Activated naive CD4-positive, alpha-beta T cell treated with anti-CD3 and anti-CD28 coated beads for 36 hours (primary cell): Measurements from ENCODE around the gene PPARGC1A. TPM values are rescaled to one million over a fixed set of nuclear protein-coding genes. Genes with fewer than 3 reads are reported as not detected.

Source experiments
- CTCF ChIA-PET: fragments of 350-600 bp; sonication (Branson Sonifier 250); formaldehyde crosslinking; loops from one replicate; lab custom pipeline; 2021; ENCODE audit warnings: antibody characterized with exemption; lab: Charles Lee
- DNase-seq: peaks from one replicate; pipeline ENCODE4 v3.0.0-alpha.2; 2020
- H3K27ac Mint-ChIP-seq: one replicate; pipeline ENCODE4 v1.8.0; 2021; ENCODE audit warnings: mild to moderate bottlenecking, mixed read lengths
- H3K27me3 Mint-ChIP-seq: one replicate; pipeline ENCODE4 v1.8.0; 2021; ENCODE audit warnings: low read depth, mixed read lengths
- H3K36me3 Mint-ChIP-seq: one replicate; pipeline ENCODE4 v1.8.0; 2021; ENCODE audit warnings: low read depth, mixed read lengths
- H3K4me1 Mint-ChIP-seq: one replicate; pipeline ENCODE4 v1.8.0; 2021; ENCODE audit warnings: low read depth, mixed read lengths
- H3K4me3 Mint-ChIP-seq: one replicate; pipeline ENCODE4 v1.8.0; 2021; ENCODE audit warnings: mild to moderate bottlenecking, moderate library complexity, mixed read lengths
- H3K9me3 Mint-ChIP-seq: one replicate; pipeline ENCODE4 v1.8.0; 2021; ENCODE audit warnings: mixed read lengths
- intact Hi-C: fragments of 100-400 bp; cut with micrococcal nuclease; formaldehyde crosslinking; loops from one replicate; pipeline ENCODE4 v1.15.1; 2023
- total RNA-seq, 2 experiments: library from RNA; stranded (reverse); gene quantifications; one replicate each; pipeline ENCODE4 v1.2.3, GENCODE V29; 2021

The PPARGC1A gene
- total RNA-seq, 2 experiments from 2014 or later = not detected

DNA sequence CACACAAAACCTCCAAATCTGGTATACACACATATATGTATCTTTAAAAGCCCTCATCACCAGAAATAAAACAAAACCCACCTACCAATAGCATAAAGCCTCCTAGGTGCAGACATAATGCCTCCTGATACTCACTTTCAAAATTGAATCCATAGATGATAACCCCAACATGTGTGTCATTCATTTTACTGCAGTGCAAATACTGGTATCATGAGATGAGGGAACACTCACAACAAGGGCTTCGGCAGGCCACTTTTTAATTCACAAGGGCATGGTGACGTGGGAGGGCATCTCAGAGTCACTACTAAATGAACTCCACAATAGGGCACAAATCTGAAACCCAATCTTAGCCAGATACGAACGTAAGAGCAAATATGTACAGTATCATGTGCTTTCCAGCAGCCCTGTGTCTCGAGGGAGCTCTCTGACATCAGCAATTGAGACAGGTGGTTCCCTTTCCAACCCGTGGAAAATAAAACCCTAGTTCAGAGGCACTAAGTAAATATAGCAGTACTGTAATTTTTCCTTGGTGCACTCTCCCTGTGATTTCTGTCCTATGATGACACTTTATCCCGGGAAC, 14.1 kb upstream of the PPARGC1A start:
- H3K36me3 Mint-ChIP-seq = no peaks in the 10 kb centered on the region
- intact Hi-C loops = no loop called here
- H3K4me3 Mint-ChIP-seq = no peak overlapping the region
- DNase-seq = no peak
- no peaks in the 10 kb centered on the region for H3K4me1 Mint-ChIP-seq
- H3K27ac Mint-ChIP-seq = no peak overlapping the region
- peaks cover 2% of the 10 kb centered on the region for H3K27me3 Mint-ChIP-seq
- CTCF ChIA-PET = no interaction called here
- no peaks in the 10 kb centered on the region for H3K9me3 Mint-ChIP-seq

DNA sequence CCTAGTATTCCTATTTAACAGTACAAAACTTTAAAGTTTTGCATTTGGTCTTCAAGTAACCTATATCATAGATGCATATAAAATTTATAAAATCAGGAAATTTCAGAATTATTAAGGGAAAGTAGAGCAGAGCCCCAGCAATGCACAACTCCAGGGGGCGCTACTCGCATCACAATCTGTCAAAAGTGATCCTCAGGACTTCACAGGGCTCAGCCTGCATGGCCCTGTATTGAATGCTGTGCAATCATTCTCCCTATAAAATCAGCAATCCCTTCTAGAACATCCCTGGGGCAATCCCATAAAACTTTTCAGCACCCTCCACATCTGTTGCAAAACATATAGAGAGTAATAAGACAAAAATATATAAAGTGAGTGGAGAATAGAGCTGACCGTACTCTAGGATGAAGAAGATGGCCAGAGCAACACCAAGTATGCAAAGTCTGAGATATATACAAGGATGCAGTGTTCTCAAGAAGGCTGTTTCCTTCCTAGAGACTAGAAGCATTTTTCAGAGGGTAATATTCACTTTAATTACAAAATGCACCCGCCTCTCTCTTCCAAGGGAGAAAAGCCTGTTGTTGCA, 12.5 kb upstream of the PPARGC1A start:
- Mint-ChIP-seq H3K27me3 (peaks cover 2% of the 10 kb centered on the region), H3K27ac (no peak overlapping the region), H3K9me3 (no peaks in the 10 kb centered on the region), H3K36me3 (no peaks in the 10 kb centered on the region), H3K4me1 (no peaks in the 10 kb centered on the region), H3K4me3 (no peak overlapping the region)
- DNase-seq = no peak
- CTCF ChIA-PET = no interaction called here
- intact Hi-C loops = no loop called here

DNA sequence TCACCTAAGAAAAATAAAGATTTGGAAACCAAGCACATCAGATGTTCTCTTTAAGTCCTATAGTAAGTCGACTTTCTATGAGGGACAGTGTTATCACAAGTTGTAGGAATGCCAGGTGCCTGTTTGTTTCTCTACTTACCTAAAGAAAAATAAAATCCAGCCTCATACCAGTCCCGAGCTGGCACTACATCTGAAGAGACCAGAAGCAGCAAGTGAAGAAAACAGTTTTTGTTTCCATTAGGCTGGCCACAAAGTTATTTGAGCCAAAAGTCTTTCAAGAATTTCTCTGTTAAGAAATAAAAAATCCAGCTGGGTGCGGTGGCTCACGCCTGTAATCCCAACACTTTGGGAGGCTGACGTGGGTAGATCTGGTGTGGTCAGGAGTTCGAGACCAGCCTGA, 10.8 kb upstream of the PPARGC1A start:
- Mint-ChIP-seq H3K27me3 (peaks cover 2% of the 10 kb centered on the region), H3K4me1 (no peaks in the 10 kb centered on the region), H3K36me3 (no peaks in the 10 kb centered on the region), H3K4me3 (no peak overlapping the region), H3K9me3 (no peaks in the 10 kb centered on the region), H3K27ac (no peak overlapping the region)
- DNase-seq = no peak
- CTCF ChIA-PET = no interaction called here
- intact Hi-C loops = no loop called here

DNA sequence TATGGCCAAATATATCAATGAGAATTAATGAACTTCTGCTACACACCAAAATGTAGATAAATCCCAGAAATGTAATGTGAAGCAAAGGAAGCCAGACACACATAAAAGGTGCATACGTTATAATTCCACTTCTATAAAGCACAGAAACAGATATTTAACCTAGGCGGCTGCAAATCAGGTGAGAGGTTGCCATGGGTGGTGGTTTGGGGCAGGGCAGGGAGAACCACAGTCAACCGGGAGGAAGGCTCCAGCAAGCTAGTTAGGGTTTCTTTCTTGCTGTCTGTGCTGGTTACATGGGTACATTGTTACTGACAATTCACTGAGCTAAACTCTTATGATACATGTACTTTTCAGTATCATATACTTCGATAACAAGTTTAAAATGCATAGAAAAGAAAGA, 9.7 kb upstream of the PPARGC1A start:
- Mint-ChIP-seq H3K9me3 (no peaks in the 10 kb centered on the region), H3K4me3 (no peak overlapping the region), H3K4me1 (no peaks in the 10 kb centered on the region), H3K27me3 (peaks cover 2% of the 10 kb centered on the region), H3K27ac (no peak overlapping the region), H3K36me3 (no peaks in the 10 kb centered on the region)
- CTCF ChIA-PET = no interaction called here
- DNase-seq = no peak
- intact Hi-C loops = no loop called here

DNA sequence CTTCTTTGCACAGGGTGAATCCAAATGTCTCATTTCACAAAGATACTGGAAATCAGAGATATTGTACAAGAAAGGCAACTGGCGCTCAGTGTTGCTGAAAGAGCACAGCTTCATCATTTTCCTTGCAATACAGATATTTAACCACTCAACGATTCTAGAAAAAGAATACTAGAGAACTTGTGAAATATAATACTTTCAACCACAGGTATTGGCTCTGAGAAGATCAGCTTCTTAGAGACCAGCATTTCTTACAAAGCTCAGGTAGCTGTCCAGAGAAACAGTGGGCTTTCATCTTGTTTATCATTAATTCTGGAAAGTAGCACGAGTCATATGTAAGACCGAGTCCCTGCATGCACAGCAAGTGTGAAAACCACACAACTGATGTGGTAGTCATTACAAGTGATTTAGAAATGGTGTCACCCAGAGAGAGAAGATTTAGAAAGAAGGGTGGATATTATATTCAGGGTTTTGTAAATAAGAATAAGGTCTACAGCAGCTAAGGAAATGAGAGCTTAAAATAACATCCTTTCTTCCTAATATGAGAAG, 7.8 kb upstream of the PPARGC1A start:
- Mint-ChIP-seq H3K36me3 (no peaks in the 10 kb centered on the region), H3K9me3 (no peaks in the 10 kb centered on the region), H3K27ac (no peak overlapping the region), H3K27me3 (peaks cover 7% of the 10 kb centered on the region), H3K4me3 (no peak overlapping the region), H3K4me1 (no peaks in the 10 kb centered on the region)
- intact Hi-C loops = no loop called here
- DNase-seq = no peak
- CTCF ChIA-PET = no interaction called here

DNA sequence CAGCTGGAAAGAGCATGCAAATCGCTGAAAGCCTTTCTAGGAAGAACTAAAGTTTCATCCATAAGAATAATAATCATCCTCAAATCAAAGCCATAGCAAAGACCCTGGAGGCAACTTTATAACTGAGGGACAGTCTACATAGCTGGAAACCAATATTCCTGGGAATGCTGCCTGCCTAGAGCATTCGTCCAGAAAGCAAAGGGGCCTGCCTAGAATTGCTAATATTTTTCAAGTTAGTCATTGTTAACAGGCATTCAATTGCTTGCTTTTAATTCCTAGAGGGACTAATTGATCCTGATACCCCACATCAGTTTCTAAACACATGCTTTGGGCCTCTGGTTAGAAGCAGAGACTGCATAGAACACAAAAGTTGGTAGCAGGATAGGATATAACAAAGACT, 4.2 kb upstream of the PPARGC1A start:
- CTCF ChIA-PET = no interaction called here

DNA sequence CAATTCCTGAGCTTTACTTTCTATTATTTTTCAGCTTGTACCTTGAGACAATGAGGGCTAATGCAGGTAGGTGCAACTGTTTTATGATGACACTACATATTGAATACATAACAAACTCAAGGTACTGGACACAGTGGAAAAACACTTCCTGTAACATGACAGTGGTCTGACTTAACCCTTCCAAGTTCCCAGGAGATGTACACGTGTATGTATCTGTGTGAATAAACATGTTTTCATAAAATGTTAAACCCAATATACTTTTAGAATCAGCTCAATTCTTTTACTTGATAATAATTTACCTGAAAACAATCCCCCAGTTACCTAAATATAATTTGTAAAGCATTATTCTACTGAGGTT, 1.2 kb upstream of the PPARGC1A start:
- Mint-ChIP-seq H3K9me3 (no peaks in the 10 kb centered on the region), H3K4me3 (no peak overlapping the region), H3K4me1 (peaks cover 21% of the 10 kb centered on the region), H3K27ac (no peak overlapping the region), H3K36me3 (no peaks in the 10 kb centered on the region), H3K27me3 (peaks cover 25% of the 10 kb centered on the region)
- CTCF ChIA-PET = no interaction called here
- intact Hi-C loops = no loop called here
- DNase-seq = no peak

More for the DNA sequence above, 4.2 kb upstream of the PPARGC1A start:
- DNase-seq = no peak
- Mint-ChIP-seq H3K4me3 (no peak overlapping the region), H3K36me3 (no peaks in the 10 kb centered on the region), H3K27me3 (peaks cover 16% of the 10 kb centered on the region), H3K9me3 (no peaks in the 10 kb centered on the region), H3K27ac (no peak overlapping the region), H3K4me1 (peaks cover 13% of the 10 kb centered on the region)
- intact Hi-C loops = no loop called here

DNA sequence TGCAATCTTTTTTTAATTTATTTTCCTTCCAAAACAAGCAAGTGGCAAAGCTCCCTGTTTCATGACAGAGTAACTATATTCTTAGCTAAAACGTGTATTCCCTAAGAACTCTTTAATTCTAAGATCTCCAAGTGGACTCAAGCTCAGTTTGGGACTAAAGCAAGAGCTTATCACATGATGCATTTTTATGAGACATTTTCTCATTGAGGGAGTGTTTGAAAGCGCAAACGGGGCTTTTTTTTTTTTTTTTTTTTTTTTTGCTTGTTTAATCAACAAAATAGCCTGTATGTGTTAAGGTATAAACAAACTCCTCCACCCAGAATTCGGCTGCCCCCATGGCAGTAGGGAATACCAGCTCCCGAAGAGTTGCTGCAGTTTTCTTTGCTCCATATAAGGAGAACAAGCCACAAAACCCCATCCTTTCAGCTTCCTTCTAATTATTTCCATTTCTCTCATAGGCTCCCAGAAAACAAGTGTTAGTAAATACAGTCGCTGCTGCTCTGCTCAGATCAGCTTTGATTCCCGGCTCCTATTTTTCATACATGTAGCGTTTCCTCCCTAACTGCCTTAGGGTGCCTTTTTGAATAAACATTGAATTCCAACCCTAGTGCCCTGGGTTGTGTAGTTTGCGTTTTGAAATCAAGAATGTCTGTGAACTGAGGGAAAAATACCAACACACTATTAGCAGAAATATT, 669 bp upstream of the PPARGC1A start:
- H3K36me3 Mint-ChIP-seq = no peaks in the 10 kb centered on the region
- H3K4me1 Mint-ChIP-seq = peaks cover 21% of the 10 kb centered on the region
- intact Hi-C loops = no loop called here
- H3K4me3 Mint-ChIP-seq = no peak overlapping the region
- CTCF ChIA-PET = interaction anchor here (0.5 kb wide), 1 partner anchor 655 kb away, joined by 3 read pairs; no protein-coding TSS in a partner anchor
- no peak for DNase-seq
- H3K27me3 Mint-ChIP-seq = peaks cover 25% of the 10 kb centered on the region
- H3K9me3 Mint-ChIP-seq = no peaks in the 10 kb centered on the region
- H3K27ac Mint-ChIP-seq = no peak overlapping the region

DNA sequence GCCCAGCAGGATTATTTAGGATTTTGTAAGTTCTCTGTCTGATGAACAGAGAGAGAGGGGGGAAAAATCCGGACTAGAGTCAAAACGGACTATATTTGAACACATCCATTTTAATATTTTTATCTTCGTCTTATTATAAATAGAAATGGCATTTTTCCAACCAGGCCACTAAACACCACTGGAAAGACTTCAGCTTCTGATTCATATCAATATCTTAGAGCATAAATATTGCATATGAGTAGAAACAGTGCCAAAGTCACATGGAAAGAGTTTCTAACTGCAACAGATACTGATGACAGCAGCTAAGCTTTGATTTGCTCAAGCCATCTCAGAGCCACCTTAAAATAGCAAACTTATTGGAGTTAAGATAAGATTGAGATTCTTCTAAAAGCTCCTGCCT, 456 bp downstream of the PPARGC1A start:
- intact Hi-C loops = no loop called here
- no peak for DNase-seq
- CTCF ChIA-PET = no interaction called here
- H3K9me3 Mint-ChIP-seq = no peaks in the 10 kb centered on the region
- no peak overlapping the region for H3K27ac Mint-ChIP-seq
- H3K27me3 Mint-ChIP-seq = peaks cover 27% of the 10 kb centered on the region
- no peaks in the 10 kb centered on the region for H3K36me3 Mint-ChIP-seq
- peak overlapping the region; percentile 65 for H3K4me3 Mint-ChIP-seq
- peaks cover 21% of the 10 kb centered on the region for H3K4me1 Mint-ChIP-seq

DNA sequence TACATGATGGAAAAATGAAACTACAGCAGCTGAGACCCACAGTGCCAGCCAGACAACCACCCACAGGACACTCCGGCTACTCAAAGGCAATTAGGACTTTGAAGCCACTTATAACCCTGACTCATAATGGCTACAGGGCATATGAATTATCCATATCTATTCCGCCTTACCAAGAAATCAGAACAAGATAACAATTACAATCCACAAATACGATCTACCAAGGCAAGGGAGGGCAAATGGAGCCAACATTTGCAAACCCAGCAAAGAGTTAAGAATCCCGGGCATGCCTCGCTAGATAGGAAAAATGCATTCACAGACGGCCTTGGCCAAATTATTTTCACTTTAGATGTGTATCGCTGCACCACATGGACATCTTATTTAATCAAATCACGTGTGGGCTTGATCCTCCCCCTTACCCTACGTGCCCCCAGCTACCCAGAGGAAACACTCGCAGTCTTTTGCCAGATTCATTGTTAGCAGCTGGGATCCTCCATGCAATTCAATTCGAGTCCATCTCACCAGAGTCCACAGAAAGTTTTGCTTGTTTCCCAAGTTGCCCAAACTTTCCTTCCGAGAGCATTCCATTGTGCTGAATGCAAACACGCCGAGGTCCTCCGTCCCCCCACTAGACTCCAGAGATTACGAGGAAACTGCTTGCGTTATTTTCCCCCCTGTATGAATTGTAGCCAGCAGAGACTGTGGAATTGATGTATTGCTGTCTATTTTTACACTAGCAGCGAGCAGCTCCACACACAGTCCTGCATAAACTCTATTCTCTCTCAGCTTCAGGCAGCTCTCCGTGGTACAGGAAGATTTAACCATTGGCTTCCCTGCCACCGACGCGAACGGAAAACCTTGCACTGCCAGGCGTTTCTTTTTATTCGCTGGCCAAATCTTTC, 1.2 kb downstream of the PPARGC1A start:
- no peak for DNase-seq
- H3K27ac Mint-ChIP-seq = no peak overlapping the region
- H3K4me1 Mint-ChIP-seq = peaks cover 21% of the 10 kb centered on the region
- no peak overlapping the region for H3K4me3 Mint-ChIP-seq
- CTCF ChIA-PET = no interaction called here
- peaks cover 27% of the 10 kb centered on the region for H3K27me3 Mint-ChIP-seq
- no peaks in the 10 kb centered on the region for H3K9me3 Mint-ChIP-seq
- intact Hi-C loops = no loop called here
- H3K36me3 Mint-ChIP-seq = no peaks in the 10 kb centered on the region

DNA sequence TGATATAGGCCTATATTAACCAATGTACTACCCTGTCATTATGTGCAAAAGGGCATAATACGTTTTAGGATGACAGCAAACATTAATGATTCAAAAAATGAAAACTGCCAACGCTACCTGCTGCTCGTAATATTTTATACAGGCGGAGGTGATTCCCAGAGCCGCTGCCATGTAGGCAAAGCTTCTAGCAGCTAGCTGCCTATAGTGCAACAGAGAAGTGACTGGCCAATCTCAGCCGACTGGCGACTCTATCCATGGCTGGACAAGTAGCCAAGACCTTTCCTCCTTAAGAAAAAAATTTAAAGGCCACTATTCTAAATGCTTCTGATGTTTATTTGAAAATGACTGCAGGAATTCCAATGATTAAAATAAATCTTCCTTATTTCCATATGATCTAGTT, 1.9 kb downstream of the PPARGC1A start:
- CTCF ChIA-PET = no interaction called here
- intact Hi-C loops = no loop called here
- Mint-ChIP-seq H3K27ac (no peak overlapping the region), H3K9me3 (no peaks in the 10 kb centered on the region), H3K36me3 (no peaks in the 10 kb centered on the region), H3K4me3 (no peak overlapping the region), H3K27me3 (peaks cover 26% of the 10 kb centered on the region), H3K4me1 (peaks cover 21% of the 10 kb centered on the region)
- no peak for DNase-seq

DNA sequence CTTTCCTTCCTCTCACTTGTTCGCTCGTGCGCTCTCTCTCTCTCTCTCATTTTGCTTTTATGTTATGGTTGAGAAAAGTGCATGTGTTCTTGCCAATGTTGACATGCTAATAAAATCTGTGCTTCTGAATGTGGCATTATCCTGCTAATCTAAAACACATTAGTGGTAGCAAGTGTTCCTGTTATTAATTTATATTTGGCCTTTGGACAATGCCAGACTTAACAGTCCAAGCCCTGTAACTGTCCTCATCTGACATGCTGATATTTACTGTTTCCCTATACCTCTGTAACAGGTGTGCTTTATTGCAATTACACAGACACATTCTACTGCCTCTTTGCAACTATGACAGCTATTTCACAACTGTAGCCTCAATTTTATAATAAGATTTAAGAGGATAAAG, 2.7 kb downstream of the PPARGC1A start:
- H3K4me1 Mint-ChIP-seq = peaks cover 21% of the 10 kb centered on the region
- intact Hi-C loops = no loop called here
- H3K27me3 Mint-ChIP-seq = peaks cover 18% of the 10 kb centered on the region
- no peak for DNase-seq
- no peak overlapping the region for H3K4me3 Mint-ChIP-seq
- CTCF ChIA-PET = no interaction called here
- no peak overlapping the region for H3K27ac Mint-ChIP-seq
- H3K36me3 Mint-ChIP-seq = no peaks in the 10 kb centered on the region
- no peaks in the 10 kb centered on the region for H3K9me3 Mint-ChIP-seq
